Measurements from ENCODE around the gene YARS2. TPM values are rescaled to one million over a fixed set of nuclear protein-coding genes. Genes with fewer than 3 reads are reported as not detected.

YARS2 gene
- total RNA-seq, 1 donor from 2014 or later = 26.5 TPM

- Mint-ChIP-seq H3K27me3 (ENCODE audit: low read depth, unreplicated experiment) (no peaks in the 10 kb centered on the region), H3K9me3 (ENCODE audit: unreplicated experiment) (no peaks in the 10 kb centered on the region), H3K27ac (ENCODE audit: unreplicated experiment) (peak overlapping the region; percentile 82), H3K4me3 (ENCODE audit: unreplicated experiment) (peak overlapping the region; percentile 95), H3K36me3 (ENCODE audit: low read depth, unreplicated experiment) (peaks cover 4% of the 10 kb centered on the region), H3K4me1 (ENCODE audit: low read depth, unreplicated experiment) (peaks cover 12% of the 10 kb centered on the region)
- no peak for FAIRE-seq
- Histone ChIP-seq H3K4me1 (ENCODE audit: insufficient read depth, low read length) (peaks cover 15% of the 10 kb centered on the region), H3K9me3 (ENCODE audit: insufficient read depth, low read depth, low read length) (no peaks in the 10 kb centered on the region), H3K4me2 (ENCODE audit: low read length) (peak overlapping the region; percentile 94), H3K27me3 (ENCODE audit: insufficient read depth, low read length) (no peaks in the 10 kb centered on the region), H3K36me3 (ENCODE audit: insufficient read depth, low read length) (peaks cover 28% of the 10 kb centered on the region), H2AFZ (ENCODE audit: low read depth, low read length) (no peak overlapping the region), H3K27ac (ENCODE audit: low read depth, low read length) (peak overlapping the region; percentile 95), H3K79me2 (ENCODE audit: insufficient read depth, low read length) (peaks cover 38% of the 10 kb centered on the region), H3K4me3 (ENCODE audit: insufficient read depth, low read depth, low read length) (peak overlapping the region; percentile 96), H3K9ac (ENCODE audit: low read length) (peak overlapping the region; percentile 98), H4K20me1 (ENCODE audit: insufficient read depth, low read length) (peaks cover 7% of the 10 kb centered on the region)
- TF ChIP-seq EZH2 (IDR thresholded peaks at IDR 0.05; ENCODE audit: insufficient read depth, low read length) = no peak
- no peak for TF ChIP-seq CTCF (IDR thresholded peaks at IDR 0.05; ENCODE audit: insufficient read depth, low read depth, low read length)
- no peak for DNase-seq (ENCODE audit: low read depth)
These were observed 1.6 kb downstream of the YARS2 start for GRCh38 chr12:32754111-32754510.

GRCh38 chr12:32753605-32754004 lies 2.1 kb downstream of the YARS2 start:
- peaks cover 15% of the 10 kb centered on the region for H3K4me1 ChIP-seq (ENCODE audit: insufficient read depth, low read length)
- H4K20me1 ChIP-seq (ENCODE audit: insufficient read depth, low read length) = peaks cover 7% of the 10 kb centered on the region
- H3K4me3 ChIP-seq (ENCODE audit: insufficient read depth, low read depth, low read length) = peak overlapping the region; percentile 96
- no peaks in the 10 kb centered on the region for H3K9me3 Mint-ChIP-seq (ENCODE audit: unreplicated experiment)
- TF ChIP-seq CTCF (IDR thresholded peaks at IDR 0.05; ENCODE audit: insufficient read depth, low read depth, low read length) (no peak), EZH2 (IDR thresholded peaks at IDR 0.05; ENCODE audit: insufficient read depth, low read length) (no peak)
- H3K4me2 ChIP-seq (ENCODE audit: low read length) = peak overlapping the region; percentile 94
- peak overlapping the region; percentile 95 for H3K4me3 Mint-ChIP-seq (ENCODE audit: unreplicated experiment)
- H3K27ac ChIP-seq (ENCODE audit: low read depth, low read length) = no peak overlapping the region
- no peak for FAIRE-seq
- peaks cover 33% of the 10 kb centered on the region for H3K36me3 ChIP-seq (ENCODE audit: insufficient read depth, low read length)
- peaks cover 4% of the 10 kb centered on the region for H3K36me3 Mint-ChIP-seq (ENCODE audit: low read depth, unreplicated experiment)
- peaks cover 38% of the 10 kb centered on the region for H3K79me2 ChIP-seq (ENCODE audit: insufficient read depth, low read length)
- no peaks in the 10 kb centered on the region for H3K27me3 Mint-ChIP-seq (ENCODE audit: low read depth, unreplicated experiment)
- no peak overlapping the region for H2AFZ ChIP-seq (ENCODE audit: low read depth, low read length)
- H3K4me1 Mint-ChIP-seq (ENCODE audit: low read depth, unreplicated experiment) = peaks cover 12% of the 10 kb centered on the region
- peak overlapping the region; percentile 34 for H3K27ac Mint-ChIP-seq (ENCODE audit: unreplicated experiment)
- peak overlapping the region; percentile 98 for H3K9ac ChIP-seq (ENCODE audit: low read length)
- no peak for DNase-seq (ENCODE audit: low read depth)
- no peaks in the 10 kb centered on the region for H3K9me3 ChIP-seq (ENCODE audit: insufficient read depth, low read depth, low read length)
- no peaks in the 10 kb centered on the region for H3K27me3 ChIP-seq (ENCODE audit: insufficient read depth, low read length)

DNA sequence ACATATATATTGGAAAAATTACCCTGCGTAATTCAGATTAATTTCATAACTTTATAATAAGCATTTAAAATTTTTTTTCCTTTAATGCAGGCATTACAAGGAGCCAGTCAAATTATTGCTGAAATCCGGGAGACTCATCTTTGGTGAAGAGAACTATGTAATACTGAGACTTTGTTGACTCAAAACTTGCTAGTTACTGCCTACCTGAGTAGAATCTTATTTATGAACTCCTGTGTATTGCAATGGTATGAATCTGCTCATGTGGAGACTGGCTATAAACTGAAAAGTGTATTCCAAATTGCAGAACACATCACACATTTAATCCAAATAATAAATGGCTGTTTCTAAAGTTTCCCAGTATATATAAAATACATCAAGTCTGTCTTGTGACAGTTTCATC lies 12.4 kb downstream of the YARS2 start:
- no peaks in the 10 kb centered on the region for H3K9me3 Mint-ChIP-seq (ENCODE audit: unreplicated experiment)
- H3K27ac ChIP-seq (ENCODE audit: low read depth, low read length) = no peak overlapping the region
- H3K4me3 Mint-ChIP-seq (ENCODE audit: unreplicated experiment) = no peak overlapping the region
- H3K27me3 Mint-ChIP-seq (ENCODE audit: low read depth, unreplicated experiment) = no peaks in the 10 kb centered on the region
- H3K4me3 ChIP-seq (ENCODE audit: insufficient read depth, low read depth, low read length) = no peak overlapping the region
- H3K27ac Mint-ChIP-seq (ENCODE audit: unreplicated experiment) = no peak overlapping the region
- H3K79me2 ChIP-seq (ENCODE audit: insufficient read depth, low read length) = peaks cover 8% of the 10 kb centered on the region
- TF ChIP-seq EZH2 (IDR thresholded peaks at IDR 0.05; ENCODE audit: insufficient read depth, low read length) (no peak), CTCF (IDR thresholded peaks at IDR 0.05; ENCODE audit: insufficient read depth, low read depth, low read length) (no peak)
- peaks cover 20% of the 10 kb centered on the region for H4K20me1 ChIP-seq (ENCODE audit: insufficient read depth, low read length)
- peaks cover 58% of the 10 kb centered on the region for H3K36me3 ChIP-seq (ENCODE audit: insufficient read depth, low read length)
- FAIRE-seq = no peak
- no peak for DNase-seq (ENCODE audit: low read depth)
- H3K9me3 ChIP-seq (ENCODE audit: insufficient read depth, low read depth, low read length) = no peaks in the 10 kb centered on the region
- no peaks in the 10 kb centered on the region for H3K4me1 Mint-ChIP-seq (ENCODE audit: low read depth, unreplicated experiment)
- no peak overlapping the region for H3K4me2 ChIP-seq (ENCODE audit: low read length)
- H3K9ac ChIP-seq (ENCODE audit: low read length) = no peak overlapping the region
- H3K36me3 Mint-ChIP-seq (ENCODE audit: low read depth, unreplicated experiment) = peaks cover 6% of the 10 kb centered on the region
- H3K27me3 ChIP-seq (ENCODE audit: insufficient read depth, low read length) = no peaks in the 10 kb centered on the region
- H2AFZ ChIP-seq (ENCODE audit: low read depth, low read length) = no peak overlapping the region
- no peaks in the 10 kb centered on the region for H3K4me1 ChIP-seq (ENCODE audit: insufficient read depth, low read length)
